SK-N-SH treated with all-trans-retinoic acid at 6 μM for 48 hours (cell line): Measurements from ENCODE around the gene KCNH4.

Source experiments
- ARNTL ChIP-seq: fragments of 450-650 bp; formaldehyde crosslinking; IDR thresholded peaks from 2 replicates; pipeline ENCODE4 v1.5.0; 2020; ENCODE audit warnings: low read depth, mild to moderate bottlenecking, moderate library complexity, borderline replicate concordance
- CSDC2 ChIP-seq: fragments of 250-450 bp; sonication (Bioruptor Pico); IDR thresholded peaks from 2 replicates; pipeline ENCODE4 v1.5.0; 2020; ENCODE audit warnings: mild to moderate bottlenecking, moderate library complexity
- PATZ1 ChIP-seq: fragments of 250-450 bp; sonication (Bioruptor Pico); IDR thresholded peaks from 2 replicates; pipeline ENCODE4 v1.8.0; 2020; ENCODE audit warnings: mild to moderate bottlenecking, moderate library complexity, borderline replicate concordance
- POU6F1 ChIP-seq: fragments of 250-450 bp; sonication (Bioruptor Pico); IDR thresholded peaks from 2 replicates; pipeline ENCODE4 v1.8.0; 2021; ENCODE audit warnings: low read depth, mild to moderate bottlenecking, moderate library complexity, borderline replicate concordance
- RARB ChIP-seq: fragments of 250-450 bp; sonication (Bioruptor Pico); IDR thresholded peaks from 2 replicates; pipeline ENCODE4 v1.8.0; 2021; ENCODE audit warnings: mild to moderate bottlenecking, moderate library complexity
- TOX ChIP-seq: fragments of 250-450 bp; sonication (Bioruptor Pico); IDR thresholded peaks from 2 replicates; pipeline ENCODE4 v1.8.0; 2021; ENCODE audit warnings: mild to moderate bottlenecking, moderate library complexity, borderline replicate concordance
- ZFP3 ChIP-seq: fragments of 250-450 bp; sonication (Bioruptor Pico); IDR thresholded peaks from 2 replicates; pipeline ENCODE4 v1.5.0; 2020; ENCODE audit warnings: mild to moderate bottlenecking, moderate library complexity
- ZNF565 ChIP-seq: fragments of 450-650 bp; formaldehyde crosslinking; conservative IDR thresholded peaks from 2 replicates; pipeline ENCODE4 v1.5.0; 2020; ENCODE audit warnings: low read depth, mild to moderate bottlenecking, moderate library complexity
- ZNF8 ChIP-seq: fragments of 450-650 bp; formaldehyde crosslinking; IDR thresholded peaks from 2 replicates; pipeline ENCODE4 v1.5.0; 2020; ENCODE audit warnings: mild to moderate bottlenecking, moderate library complexity

DNA sequence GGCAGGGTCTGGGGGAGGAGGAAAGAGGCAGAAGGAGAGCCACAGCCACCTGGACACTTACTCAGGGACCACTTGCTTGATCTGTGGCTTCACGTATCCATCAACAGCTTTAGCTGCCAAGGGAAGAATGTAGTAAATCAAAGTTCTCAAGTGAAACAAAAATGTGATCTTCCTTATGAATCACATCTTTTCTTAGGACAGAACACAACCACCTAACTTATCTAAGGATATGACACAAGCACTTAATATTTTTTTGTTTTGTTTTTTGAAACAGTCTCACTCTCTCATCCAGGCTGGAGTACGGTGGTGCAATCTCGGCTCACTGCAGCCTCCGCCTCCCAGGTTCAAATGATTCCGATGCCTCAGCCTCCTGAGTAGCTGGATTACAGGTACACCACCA, 21.8 kb upstream of the KCNH4 start:
- TF ChIP-seq TOX, result no peak
- TF ChIP-seq ARNTL, result no peak
- no peak for TF ChIP-seq POU6F1
- TF ChIP-seq CSDC2 (CRISPR knock-in tag), result no peak
- no peak for TF ChIP-seq ZFP3 (CRISPR knock-in tag)
- no peak for TF ChIP-seq PATZ1 (CRISPR knock-in tag)
- TF ChIP-seq ZNF565, result no peak
- TF ChIP-seq ZNF8 (CRISPR knock-in tag), result no peak
- no peak for TF ChIP-seq RARB (CRISPR knock-in tag)
